ENCODE measurements around the gene PTPRD. TPM values are rescaled to one million over a fixed set of nuclear protein-coding genes. Genes with fewer than 3 reads are reported as not detected.
"Not testable (repeated sequence)": the region's sequence is repeated elsewhere in the genome, so short reads cannot be mapped to it uniquely, and the experiment has no call there.

The PTPRD gene
- polyA plus RNA-seq, 1 donor: 145 TPM

DNA sequence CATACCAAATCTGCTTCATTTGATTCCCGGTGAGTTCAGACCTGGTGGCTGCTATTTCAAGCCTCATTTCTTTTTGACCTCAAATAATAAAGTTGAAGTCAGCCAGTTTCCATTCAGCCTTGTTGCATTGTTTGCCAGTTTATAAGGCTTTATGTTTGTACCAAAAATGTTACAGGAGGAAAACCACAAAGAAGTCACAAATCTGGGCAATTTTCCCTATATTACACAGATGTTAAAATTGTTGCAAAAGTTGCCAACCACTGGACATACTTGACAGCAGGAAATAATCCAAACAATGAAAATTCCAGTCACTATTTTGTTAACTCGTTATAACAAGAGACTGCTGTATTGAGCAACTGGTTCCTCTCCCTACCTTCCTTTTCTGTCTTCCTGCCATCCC is 1488.2 kb downstream of the PTPRD start:
- DNase-seq: no peak

DNA sequence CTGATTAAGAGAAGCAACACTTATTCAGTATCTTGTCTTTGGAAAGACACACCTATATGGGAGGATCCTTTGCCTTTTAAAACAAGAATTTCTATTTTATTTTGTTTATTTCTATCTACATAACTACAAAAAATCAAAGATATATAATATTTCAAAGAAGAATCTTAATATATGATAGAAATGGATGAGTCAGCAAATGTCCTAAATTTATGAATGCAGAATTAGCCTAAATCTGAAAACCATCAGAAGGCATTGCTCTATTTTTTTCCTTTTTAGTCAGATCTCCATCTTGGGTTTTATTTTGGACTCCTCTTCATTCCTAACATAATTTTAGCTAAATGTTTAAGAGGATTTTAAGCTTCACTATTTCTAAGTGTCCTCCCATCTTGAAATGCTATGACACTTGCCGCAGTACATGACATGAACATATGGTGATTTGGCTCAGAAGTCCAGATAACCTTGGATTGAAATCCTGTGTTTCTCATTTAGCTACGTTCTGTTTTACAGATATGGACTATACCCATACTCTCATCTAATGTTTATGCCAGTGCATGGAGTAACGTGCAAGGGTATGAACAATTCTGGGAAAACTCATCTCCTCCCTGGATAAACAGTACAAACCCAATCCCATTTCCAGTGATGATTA is 1490.4 kb downstream of the PTPRD start:
- DNase-seq: no peak

DNA sequence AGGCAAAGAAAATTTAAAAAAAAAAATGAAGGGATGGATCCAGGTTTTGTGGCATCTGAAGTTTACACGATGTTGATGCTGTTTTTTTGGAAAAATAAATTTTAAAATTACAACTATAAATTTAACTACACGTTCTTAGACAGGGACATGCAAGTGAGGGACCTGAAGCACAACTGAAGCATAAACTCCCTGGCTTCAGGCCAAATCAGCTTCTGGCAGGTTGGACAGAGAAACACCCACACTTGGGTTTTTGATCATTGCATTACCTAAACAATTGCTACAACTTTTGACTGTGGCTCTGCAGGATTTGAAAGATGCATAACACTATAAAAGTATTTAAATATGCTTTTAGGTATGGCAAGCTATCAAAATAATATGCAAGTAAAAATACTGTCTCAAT is 1494.9 kb downstream of the PTPRD start:
- peak; percentile 20 for DNase-seq

DNA sequence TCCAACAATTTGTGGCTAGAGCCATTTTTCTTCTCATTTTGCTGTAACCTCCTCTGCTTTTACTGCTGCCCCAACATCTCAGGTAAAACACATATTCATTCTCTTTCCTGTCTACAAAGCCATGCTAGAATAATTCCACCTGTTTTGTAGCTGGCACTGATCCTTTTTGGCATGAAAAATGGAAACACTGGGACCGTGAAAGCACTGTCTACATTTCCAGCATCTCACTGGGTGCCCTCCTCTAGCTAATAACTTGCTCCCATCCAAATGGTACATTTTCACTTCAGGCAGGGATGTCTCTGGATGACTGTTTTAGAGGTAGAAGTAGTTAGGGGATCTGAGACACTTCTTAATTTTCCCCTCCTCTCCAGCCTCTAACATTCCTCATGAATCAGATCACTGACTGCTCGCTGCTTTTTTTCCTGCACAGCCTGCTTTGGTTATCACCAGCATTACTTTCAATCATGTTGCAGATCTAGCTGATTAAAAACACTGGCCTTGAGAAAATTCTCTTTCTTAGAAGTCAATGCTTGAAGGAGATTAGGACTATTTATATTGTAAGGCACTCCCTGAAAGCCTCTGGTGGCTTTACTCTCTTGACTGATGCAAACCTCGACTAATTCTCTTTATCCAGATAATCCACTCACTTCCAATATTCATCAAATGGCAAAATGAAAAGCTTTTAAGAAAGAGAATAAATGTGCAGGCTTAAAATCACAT is 1500.6 kb downstream of the PTPRD start:
- DNase-seq: no peak

DNA sequence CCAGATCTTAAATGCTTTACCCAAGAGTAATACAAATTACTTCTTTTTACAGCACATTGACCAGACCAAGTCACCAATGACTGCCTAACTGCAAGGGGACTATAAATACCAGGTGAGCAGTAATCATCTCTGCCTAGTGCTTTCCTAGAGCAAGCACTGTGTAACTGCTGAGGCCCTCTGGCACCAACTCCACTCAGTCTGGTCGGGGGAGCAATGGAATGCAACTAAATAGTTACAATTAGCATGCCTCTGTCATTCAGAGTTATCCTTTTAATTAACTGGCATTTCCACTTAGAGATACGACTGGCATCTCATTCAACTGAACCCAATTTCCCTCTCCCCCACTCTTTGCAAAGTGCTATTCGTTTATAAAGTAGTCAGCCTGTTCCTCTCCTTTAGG is 1504.2 kb downstream of the PTPRD start:
- DNase-seq: no peak

DNA sequence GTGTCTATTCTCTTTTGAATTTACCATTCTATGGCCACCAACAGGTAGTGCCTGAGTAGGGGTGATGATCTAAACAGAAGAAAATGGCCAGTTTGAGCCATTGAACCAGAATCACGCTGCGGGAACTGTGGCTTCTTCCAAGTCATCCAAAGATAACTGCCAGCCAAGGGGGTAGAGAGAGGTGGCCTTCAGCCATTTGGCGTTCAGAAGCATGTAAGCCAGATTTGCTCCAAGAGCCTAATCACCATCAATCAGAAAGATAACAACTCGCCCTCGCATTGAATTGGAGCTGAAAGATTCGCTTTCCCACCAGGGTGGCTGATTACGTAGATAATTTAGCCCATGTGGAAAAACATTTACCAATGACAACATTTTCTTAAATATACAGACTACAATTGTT is 1510.5 kb downstream of the PTPRD start:
- DNase-seq: no peak

DNA sequence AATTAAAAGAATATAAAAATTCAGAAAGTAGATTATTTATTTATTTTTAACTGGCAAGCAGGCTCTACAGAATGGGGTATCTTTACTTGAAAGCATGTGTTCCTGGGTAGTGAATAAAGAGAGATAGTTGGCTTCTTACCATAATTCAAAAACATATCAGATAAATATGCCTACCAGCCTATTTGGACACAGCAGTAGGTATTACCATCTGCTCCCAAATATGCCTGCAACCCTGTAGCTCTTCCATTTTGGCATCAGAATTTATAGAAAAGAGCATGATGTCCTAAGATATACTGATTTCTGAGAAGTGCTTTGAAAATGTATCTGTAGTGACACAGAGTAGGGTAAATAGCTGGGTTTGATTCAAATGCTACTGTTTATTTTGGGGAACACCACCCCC is 1512.7 kb downstream of the PTPRD start:
- no peak for DNase-seq

DNA sequence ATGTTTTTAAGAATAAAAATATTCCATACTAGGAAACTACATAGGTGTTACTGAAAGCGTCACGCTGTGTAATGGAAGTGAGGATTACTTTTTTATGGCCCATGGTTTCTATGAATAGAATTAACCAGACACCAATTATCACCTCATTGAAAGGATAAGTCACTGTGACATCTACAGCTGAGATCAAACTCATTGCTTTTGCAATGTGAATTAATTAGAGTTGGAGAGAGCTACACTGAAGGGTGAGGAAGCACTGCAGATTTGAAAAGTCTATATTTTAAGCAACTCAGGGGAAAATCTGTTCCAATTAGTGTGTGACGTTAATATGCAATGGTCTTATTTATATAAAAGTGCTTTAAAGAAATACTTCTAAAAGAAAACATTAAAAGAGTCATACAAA is 1513.2 kb downstream of the PTPRD start:
- DNase-seq: no peak

DNA sequence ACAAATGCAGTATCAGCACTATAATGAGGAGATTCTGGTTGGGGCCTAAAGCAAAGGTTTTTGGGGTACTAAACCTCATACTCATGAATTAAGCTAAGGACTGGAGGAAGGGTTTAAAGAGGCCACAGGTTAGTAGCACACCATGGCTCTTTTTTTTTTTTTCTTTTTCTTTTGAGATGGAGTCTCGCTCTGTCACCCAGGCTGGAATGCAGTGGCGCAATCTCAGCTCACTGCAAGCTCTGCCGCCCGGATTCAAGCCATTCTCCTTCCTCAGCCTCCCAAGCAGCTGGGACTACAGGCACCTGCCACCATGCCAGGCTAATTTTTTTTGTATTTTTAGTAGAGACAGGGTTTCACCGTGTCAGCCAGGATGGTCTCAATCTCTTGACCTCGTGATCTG is 1515.5 kb downstream of the PTPRD start:
- DNase-seq: not testable (repeated sequence)

DNA sequence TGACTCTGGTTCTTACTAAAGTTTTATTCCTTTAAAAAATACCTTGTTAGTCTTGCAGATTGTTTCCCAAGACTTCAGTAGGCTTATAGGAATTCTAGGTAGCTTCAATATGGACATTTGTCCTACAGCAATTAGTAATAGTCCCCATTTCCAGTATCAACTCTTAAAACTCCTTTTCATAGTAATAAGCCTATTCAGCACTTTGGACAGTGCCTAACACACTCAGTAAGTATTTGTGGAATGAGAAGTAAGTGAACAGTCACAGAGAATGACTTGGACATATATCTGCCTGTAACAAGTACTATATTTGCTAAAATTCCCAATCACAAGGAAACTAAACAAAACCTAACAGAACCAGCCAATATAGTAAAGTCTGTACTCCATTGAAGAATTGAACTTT is 1521.4 kb downstream of the PTPRD start:
- DNase-seq: peak; percentile 37

DNA sequence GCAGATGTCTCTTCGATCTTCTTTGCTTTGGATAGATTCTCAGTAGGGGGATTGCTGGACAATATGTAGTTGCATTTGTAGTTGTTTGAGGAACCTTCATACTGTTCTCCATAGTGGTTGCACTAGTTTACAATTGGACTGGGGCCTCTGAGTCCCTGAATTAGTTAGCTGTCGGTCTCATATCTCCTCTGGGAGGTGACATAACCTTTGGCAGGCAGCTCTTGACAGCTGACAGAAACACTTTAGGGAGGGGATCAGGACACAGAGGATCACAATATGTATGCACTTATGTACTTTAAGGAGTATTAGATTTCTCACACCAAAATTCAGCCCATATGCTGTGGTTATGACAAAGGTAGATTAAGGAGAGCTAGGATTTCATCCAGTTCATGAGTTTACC is 1533.3 kb downstream of the PTPRD start:
- no peak for DNase-seq

DNA sequence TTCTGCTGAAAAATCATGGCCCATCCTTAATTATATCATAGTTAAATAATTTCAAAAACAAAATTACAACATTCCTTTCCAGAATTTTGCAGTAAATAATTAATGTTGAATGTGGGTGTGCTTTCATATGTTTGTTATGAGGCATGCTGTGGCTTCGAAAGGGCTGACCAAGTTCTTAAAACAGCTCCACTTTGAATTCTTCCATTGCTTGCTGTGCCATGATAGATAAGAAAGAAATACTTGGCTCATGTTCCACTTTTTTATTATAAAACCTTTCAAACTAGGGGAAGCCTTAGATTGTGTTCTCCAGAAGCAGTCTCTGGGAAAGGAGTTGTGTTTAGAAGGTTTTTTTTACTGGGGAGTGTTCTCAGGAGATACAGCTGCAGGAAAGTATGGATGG is 1534.5 kb downstream of the PTPRD start:
- no peak for DNase-seq

DNA sequence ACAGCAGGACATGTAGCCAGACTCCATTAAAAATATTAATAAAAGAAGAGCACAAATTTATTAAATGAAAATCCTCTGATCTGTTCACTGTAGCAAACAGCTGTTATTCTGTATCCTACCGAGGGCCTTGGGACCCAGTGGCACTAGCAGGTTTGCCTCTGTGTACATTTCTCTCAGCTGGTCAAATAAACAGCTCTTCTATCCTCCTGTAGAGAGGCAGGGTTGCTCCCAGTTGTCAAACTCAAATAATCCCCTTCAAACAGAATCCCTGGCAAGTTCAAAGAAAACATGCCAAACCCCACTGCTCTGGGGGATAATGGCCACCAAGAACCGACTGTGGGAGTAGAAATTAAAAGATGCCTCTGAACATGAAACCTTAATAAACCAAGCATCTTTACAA is 1551.2 kb downstream of the PTPRD start:
- DNase-seq: no peak

DNA sequence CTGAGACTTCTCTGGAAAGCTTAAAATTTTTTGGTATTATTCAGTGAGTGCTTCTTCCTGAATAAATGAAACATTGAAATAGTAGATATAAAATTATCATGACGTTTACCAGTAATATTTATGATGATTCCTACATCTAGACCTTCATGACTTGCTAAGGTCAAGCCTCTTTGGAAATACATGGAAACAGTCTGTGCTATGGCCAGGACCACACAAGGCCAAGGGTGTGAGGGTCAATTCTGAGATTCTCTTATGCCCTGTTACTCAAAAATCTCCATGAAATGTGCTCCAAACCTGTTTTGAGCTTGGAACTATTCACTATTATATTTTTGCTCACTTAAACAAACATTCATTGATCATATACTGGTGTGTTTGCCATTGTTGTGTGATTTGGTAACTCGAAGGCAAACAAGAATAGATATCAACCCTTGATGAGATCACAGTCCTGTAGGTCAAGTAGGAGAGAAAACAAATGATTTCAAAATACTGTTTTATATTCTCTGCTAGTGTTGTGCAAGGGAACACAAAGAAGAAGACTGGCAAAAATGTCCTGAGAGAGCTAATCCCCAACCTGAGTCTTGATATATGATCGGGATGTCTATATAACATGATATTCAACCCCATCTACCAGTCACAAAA is 1558.3 kb downstream of the PTPRD start:
- DNase-seq: no peak

DNA sequence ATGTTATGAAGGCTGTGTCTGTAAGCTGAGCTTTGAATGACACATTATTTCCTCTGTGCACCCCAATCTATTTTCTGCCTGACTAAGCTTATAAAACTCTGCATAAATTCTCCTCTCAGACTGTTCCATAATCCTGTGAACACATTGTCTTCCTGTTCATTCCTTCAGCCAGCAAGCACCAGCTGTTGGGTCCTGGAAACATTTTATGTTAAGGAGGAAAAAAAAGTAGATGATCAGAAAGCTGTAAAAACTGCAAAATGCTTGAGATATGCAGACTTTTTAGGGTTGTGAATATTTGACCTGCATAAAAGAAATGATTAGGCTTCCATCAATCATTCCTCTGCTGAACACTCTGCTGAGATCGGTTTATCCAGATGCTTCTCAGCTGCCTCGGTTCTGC is 1567.2 kb downstream of the PTPRD start:
- peak; percentile 58 for DNase-seq

DNA sequence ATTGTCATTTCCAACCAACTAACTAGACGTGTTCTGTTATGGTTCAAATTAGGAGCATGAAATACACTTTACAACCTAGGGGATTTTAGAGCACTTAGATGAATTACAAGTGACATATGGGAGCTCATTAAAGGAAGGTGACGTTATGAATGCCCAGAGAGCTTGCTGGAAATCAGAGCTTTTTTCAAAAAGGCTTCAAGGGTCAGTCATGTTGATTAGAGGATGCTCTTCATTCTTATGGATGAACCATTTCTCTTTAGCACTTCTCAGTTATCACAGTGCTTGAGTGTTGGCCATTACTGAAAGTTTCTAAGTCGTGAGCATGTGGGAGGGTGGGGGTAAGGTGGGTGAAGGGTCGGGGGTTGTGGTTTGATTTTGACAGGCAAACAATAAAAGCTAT is 1567.7 kb downstream of the PTPRD start:
- DNase-seq: no peak

DNA sequence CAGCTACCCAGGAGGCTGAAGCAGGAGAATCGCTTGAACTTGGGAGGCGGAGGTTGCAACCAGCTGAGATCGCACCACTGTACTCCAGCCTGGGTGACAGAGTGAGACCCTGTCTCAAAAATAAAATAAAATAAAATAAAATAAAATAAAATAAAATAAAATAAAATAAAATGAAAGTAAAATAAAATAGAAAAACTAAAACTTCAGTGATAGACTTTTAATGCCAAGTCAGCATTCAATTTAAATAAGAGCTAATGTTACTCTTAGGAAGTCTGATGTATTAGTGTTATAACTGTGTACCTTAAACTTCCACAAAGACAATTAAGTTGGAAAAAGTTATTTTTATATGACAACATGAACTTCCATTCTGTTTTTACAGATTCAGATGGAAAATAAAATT is 1569.0 kb downstream of the PTPRD start:
- DNase-seq: not testable (repeated sequence)

DNA sequence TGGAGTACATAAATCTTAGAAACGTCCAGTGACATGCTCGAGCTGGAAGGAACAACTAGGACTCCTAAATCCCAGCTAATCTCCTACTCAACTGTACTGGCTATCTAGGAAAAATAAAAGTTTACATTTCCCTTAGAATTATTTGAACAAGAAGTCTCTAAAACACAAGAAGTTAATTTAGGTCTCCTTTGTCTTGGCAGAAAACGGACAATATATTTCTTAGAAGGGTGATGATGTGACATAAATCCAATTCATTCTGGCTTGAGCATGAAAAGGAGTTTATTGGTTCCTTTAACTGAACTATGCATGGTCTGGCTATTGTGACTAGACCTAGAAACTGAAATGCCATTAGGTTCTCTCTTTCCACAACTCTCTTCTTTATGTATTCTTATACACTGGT is 1571.0 kb downstream of the PTPRD start:
- DNase-seq: peak; percentile 29

DNA sequence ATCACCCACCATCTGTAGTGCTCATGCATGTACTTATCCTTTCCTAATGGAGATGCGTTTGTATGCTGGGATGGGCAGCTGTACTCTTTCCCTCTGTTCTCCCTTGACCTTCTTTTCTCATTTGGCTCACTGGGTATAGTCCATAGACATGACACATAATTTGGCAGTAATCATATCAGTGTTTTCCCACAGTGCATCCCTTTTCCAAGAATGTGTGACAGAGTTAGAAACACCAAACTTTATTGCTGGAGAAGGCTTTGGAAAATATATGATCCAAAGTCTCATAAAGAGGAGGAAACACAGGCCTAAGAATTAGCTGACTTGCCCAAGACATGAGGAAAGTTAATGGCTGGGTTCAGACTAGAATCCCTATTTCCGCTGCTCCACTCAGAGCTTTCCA is 1579.8 kb downstream of the PTPRD start:
- DNase-seq: no peak

DNA sequence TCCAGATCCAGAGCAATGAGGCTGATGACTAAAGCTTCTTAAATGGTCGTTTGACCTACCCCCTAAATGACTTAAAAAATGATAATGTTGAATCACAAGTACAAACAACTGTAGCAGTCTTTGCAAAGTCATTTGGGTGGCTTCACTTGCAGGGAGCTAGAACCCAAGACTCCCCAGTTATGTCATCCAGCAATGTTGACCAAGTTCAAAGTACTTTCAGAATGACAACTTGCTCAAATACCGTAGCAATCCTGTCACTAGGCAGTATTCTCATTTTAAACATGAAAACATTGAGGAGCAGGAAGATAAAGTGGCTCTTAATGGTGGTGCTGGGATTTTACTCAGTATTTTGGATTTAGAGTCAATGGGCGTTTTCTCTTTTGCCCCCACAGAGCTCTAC is 1596.2 kb downstream of the PTPRD start:
- no peak for DNase-seq

DNA sequence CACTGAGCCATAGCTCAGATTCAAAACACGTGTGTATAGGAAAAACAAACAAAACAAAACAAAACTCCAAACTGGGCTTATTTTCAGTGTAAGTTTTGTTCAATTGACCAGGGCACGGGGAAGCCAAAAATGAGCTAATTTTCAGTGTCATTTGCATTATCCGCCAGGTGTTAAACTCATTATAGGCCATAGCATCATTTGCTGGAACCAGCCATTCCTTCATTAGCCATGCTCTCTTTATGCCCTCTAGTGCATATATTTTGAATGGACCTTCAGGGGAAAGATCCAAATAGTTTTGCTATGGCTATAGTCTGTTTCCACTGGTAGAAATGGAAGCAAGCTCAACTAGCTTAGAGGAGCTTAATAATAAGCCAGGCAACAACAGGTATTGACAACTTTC is 1608.0 kb downstream of the PTPRD start:
- no peak for DNase-seq

DNA sequence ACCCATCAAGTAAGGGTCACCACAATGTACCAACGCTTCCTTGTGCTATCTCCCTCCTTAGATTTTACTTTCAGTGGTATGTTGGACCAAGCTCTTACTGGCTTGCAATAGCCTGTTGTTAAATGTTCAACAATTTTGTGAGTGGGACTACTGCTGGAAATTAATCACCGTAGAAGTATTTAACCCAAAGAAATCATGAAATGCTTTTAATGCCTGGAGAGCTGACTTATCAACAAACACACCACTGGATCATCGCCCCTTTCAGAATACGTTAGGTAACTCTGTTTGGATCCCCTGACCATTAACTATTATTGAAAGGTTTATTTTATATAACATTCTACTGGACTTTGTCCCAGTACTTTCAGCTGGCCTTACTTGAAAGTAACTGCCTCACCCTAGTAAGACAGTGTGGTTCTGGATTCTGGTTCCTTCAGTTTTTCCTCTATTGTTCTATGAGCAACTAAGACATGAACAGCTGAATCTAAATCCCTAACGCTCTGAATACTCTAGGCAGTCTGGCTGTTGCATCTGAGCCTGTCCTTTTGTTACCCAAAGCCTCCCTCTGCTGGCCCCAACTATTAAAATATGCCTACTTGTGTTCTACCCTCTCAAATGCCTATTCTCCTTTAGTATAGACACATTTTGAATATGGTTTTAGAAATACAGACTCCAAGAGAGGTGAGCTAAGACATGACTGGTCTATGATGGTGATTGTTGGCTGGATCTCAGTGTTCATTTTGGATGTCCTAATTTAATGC is 1609.8 kb downstream of the PTPRD start:
- peak; percentile 29 for DNase-seq

DNA sequence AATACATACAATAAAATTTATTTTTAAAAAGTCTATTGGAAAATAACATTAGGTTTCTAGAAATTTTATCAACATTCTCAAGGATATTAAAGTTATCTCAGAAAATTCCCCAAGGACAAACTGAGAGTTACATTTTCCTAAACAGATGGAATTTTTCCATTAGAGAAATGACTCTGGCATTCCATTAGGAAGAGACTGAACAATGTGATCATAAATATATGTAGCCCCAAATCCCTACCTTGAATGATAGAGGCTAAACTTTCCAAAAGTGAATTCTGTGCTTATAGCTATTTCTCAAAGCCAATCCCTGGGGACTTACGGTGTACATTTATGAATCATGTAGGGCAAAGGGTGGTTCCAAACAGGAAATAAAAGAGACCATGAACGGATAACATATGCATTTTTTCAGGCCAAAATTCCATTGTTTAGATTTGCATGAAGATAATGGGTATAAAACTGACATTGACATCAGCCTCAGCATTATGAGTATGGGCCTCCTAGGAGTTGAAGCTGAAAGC is 1632.2 kb downstream of the PTPRD start:
- DNase-seq: no peak

Measured in left kidney (tissue), 2 donors.